Measurements from ENCODE around the gene MED13. TPM values are rescaled to one million over a fixed set of nuclear protein-coding genes. Genes with fewer than 3 reads are reported as not detected.
"Not testable (repeated sequence)": the region's sequence is repeated elsewhere in the genome, so short reads cannot be mapped to it uniquely, and the experiment has no call there.

MED13 gene
- total RNA-seq, 1 donor from 2014 or later: 56.6 TPM

GRCh38 chr17:62078009-62078408, 12.9 kb upstream of the MED13 start:
- H3K27ac Mint-ChIP-seq: no peak overlapping the region
- no peaks in the 10 kb centered on the region for H3K9me3 Mint-ChIP-seq
- no peak for DNase-seq (ENCODE audit: extremely low spot score, unreplicated experiment)
- TF ChIP-seq, protein P1, sequence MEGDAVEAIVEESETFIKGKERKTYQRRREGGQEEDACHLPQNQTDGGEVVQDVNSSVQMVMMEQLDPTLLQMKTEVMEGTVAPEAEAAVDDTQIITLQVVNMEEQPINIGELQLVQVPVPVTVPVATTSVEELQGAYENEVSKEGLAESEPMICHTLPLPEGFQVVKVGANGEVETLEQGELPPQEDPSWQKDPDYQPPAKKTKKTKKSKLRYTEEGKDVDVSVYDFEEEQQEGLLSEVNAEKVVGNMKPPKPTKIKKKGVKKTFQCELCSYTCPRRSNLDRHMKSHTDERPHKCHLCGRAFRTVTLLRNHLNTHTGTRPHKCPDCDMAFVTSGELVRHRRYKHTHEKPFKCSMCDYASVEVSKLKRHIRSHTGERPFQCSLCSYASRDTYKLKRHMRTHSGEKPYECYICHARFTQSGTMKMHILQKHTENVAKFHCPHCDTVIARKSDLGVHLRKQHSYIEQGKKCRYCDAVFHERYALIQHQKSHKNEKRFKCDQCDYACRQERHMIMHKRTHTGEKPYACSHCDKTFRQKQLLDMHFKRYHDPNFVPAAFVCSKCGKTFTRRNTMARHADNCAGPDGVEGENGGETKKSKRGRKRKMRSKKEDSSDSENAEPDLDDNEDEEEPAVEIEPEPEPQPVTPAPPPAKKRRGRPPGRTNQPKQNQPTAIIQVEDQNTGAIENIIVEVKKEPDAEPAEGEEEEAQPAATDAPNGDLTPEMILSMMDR (conservative IDR thresholded peaks at IDR 0.05): no peak
- H3K36me3 Mint-ChIP-seq: no peaks in the 10 kb centered on the region
- no peak overlapping the region for H3K4me3 Mint-ChIP-seq
- H3K4me1 Mint-ChIP-seq (ENCODE audit: unreplicated experiment): no peaks in the 10 kb centered on the region
- H3K27me3 Mint-ChIP-seq: peaks cover 3% of the 10 kb centered on the region

- TF ChIP-seq, protein P1 (conservative IDR thresholded peaks at IDR 0.05): no peak
- DNase-seq (ENCODE audit: extremely low spot score, unreplicated experiment): no peak
- H3K27ac Mint-ChIP-seq: no peak overlapping the region
- no peaks in the 10 kb centered on the region for H3K36me3 Mint-ChIP-seq
- no peaks in the 10 kb centered on the region for H3K9me3 Mint-ChIP-seq
- H3K4me3 Mint-ChIP-seq: no peak overlapping the region
- no peaks in the 10 kb centered on the region for H3K4me1 Mint-ChIP-seq (ENCODE audit: unreplicated experiment)
- H3K27me3 Mint-ChIP-seq: peaks cover 3% of the 10 kb centered on the region
Observed at GRCh38 chr17:62076864-62077788, 12.0 kb upstream of the MED13 start.

GRCh38 chr17:62075308-62075815, 10.3 kb upstream of the MED13 start:
- no peak overlapping the region for H3K27ac Mint-ChIP-seq
- no peak overlapping the region for H3K4me3 Mint-ChIP-seq
- no peaks in the 10 kb centered on the region for H3K36me3 Mint-ChIP-seq
- no peaks in the 10 kb centered on the region for H3K9me3 Mint-ChIP-seq
- H3K4me1 Mint-ChIP-seq (ENCODE audit: unreplicated experiment): no peaks in the 10 kb centered on the region
- TF ChIP-seq, protein P1 (conservative IDR thresholded peaks at IDR 0.05): no peak
- H3K27me3 Mint-ChIP-seq: peaks cover 3% of the 10 kb centered on the region
- no peak for DNase-seq (ENCODE audit: extremely low spot score, unreplicated experiment)

GRCh38 chr17:62073993-62074392, 8.9 kb upstream of the MED13 start:
- Mint-ChIP-seq H3K4me1 (ENCODE audit: unreplicated experiment) (no peaks in the 10 kb centered on the region), H3K36me3 (no peaks in the 10 kb centered on the region), H3K27me3 (peaks cover 3% of the 10 kb centered on the region), H3K4me3 (no peak overlapping the region), H3K27ac (no peak overlapping the region), H3K9me3 (no peaks in the 10 kb centered on the region)
- no peak for DNase-seq (ENCODE audit: extremely low spot score, unreplicated experiment)
- TF ChIP-seq, protein P1 (conservative IDR thresholded peaks at IDR 0.05): no peak

DNA sequence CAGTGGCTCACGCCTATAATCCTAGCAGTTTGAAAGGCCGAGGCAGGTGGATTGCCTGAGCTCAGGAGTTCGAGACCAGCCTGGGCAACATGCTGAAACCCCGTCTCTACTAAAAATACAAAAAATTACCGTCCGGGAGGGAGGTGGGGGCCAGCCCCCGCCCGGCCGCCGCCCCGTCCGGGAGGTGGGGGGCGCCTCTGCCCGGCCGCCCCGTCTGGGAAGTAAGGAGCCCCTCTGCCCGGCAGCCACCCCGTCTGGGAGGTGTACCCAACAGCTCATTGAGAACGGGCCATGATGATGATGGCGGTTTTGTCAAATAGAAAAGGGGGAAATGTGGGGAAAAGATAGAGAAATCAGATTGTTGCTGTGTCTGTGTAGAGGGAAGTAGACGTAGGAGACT, 7.8 kb upstream of the MED13 start:
- H3K27me3 Mint-ChIP-seq; H3K4me1 Mint-ChIP-seq (ENCODE audit: unreplicated experiment); H3K36me3 Mint-ChIP-seq; H3K9me3 Mint-ChIP-seq; DNase-seq (ENCODE audit: extremely low spot score, unreplicated experiment); H3K27ac Mint-ChIP-seq; H3K4me3 Mint-ChIP-seq: not testable (repeated sequence)

- Mint-ChIP-seq H3K4me1 (ENCODE audit: unreplicated experiment) (no peaks in the 10 kb centered on the region), H3K27me3 (no peaks in the 10 kb centered on the region), H3K4me3 (no peak overlapping the region), H3K9me3 (no peaks in the 10 kb centered on the region), H3K27ac (no peak overlapping the region), H3K36me3 (no peaks in the 10 kb centered on the region)
- TF ChIP-seq, protein P1 (conservative IDR thresholded peaks at IDR 0.05): no peak
- DNase-seq (ENCODE audit: extremely low spot score, unreplicated experiment): no peak
Observed at GRCh38 chr17:62070900-62071299, 5.8 kb upstream of the MED13 start.
